GM21367 (cell line): ENCODE data around the gene PLOD1.
A peak's percentile ranks its signal among the peaks of the same experiment; 100 is the strongest.

ENCODE experiments used
- ATAC-seq: cut with Tn5 transposase; IDR thresholded peaks from one replicate; pipeline ENCODE4 v1.9.1; 2021; ENCODE audit not compliant: unreplicated experiment

PLOD1 gene

GRCh38 chr1:11977625-11978024, 43.1 kb downstream of the PLOD1 start:
- no peak for ATAC-seq

- no peak for ATAC-seq
Measured at GRCh38 chr1:11978301-11978700, 43.8 kb downstream of the PLOD1 start.

GRCh38 chr1:11979028-11979850, 44.7 kb downstream of the PLOD1 start:
- no peak for ATAC-seq

- ATAC-seq, result peak; percentile 79
Measured at GRCh38 chr1:11979851-11980675, 45.5 kb downstream of the PLOD1 start, which contains the start of gene MFN2. TSS of gene MFN2 (plus strand) at chr1:11980444. CDS start at chr1:11989169, 8,725 bp downstream.

GRCh38 chr1:11980676-11980972, 46.1 kb downstream of the PLOD1 start:
- ATAC-seq, result no peak

- no peak for ATAC-seq
Measured at GRCh38 chr1:11981378-11982009, 47.0 kb downstream of the PLOD1 start.

GRCh38 chr1:11982010-11982392, 47.5 kb downstream of the PLOD1 start:
- ATAC-seq, result no peak

- ATAC-seq, result no peak
Measured at GRCh38 chr1:11984121-11984520, 49.6 kb downstream of the PLOD1 start.

GRCh38 chr1:11984576-11984975, 50.1 kb downstream of the PLOD1 start:
- no peak for ATAC-seq

- no peak for ATAC-seq
Measured at GRCh38 chr1:11985171-11985570, 50.7 kb downstream of the PLOD1 start.

GRCh38 chr1:11985851-11986250, 51.3 kb downstream of the PLOD1 start:
- ATAC-seq, result no peak

GRCh38 chr1:11989669-11990068, 55.2 kb downstream of the PLOD1 start:
- no peak for ATAC-seq

- ATAC-seq, result no peak
Measured at GRCh38 chr1:11990303-11991032, 56.0 kb downstream of the PLOD1 start.

- no peak for ATAC-seq
Measured at GRCh38 chr1:11991969-11992676, 57.6 kb downstream of the PLOD1 start.

GRCh38 chr1:11997081-11997850, 62.7 kb downstream of the PLOD1 start:
- no peak for ATAC-seq

GRCh38 chr1:11998636-11999035, 64.1 kb downstream of the PLOD1 start:
- no peak for ATAC-seq

GRCh38 chr1:11999236-11999635, 64.7 kb downstream of the PLOD1 start:
- ATAC-seq, result no peak

GRCh38 chr1:12001249-12001917, 66.9 kb downstream of the PLOD1 start:
- ATAC-seq, result no peak

GRCh38 chr1:12001996-12002493, 67.5 kb downstream of the PLOD1 start:
- no peak for ATAC-seq
